ENCODE data around the gene CAMTA1.

CAMTA1 gene

GRCh38 chr1:6911021-6911941 is 126.0 kb downstream of the CAMTA1 start:
- TF ChIP-seq, protein P1, sequence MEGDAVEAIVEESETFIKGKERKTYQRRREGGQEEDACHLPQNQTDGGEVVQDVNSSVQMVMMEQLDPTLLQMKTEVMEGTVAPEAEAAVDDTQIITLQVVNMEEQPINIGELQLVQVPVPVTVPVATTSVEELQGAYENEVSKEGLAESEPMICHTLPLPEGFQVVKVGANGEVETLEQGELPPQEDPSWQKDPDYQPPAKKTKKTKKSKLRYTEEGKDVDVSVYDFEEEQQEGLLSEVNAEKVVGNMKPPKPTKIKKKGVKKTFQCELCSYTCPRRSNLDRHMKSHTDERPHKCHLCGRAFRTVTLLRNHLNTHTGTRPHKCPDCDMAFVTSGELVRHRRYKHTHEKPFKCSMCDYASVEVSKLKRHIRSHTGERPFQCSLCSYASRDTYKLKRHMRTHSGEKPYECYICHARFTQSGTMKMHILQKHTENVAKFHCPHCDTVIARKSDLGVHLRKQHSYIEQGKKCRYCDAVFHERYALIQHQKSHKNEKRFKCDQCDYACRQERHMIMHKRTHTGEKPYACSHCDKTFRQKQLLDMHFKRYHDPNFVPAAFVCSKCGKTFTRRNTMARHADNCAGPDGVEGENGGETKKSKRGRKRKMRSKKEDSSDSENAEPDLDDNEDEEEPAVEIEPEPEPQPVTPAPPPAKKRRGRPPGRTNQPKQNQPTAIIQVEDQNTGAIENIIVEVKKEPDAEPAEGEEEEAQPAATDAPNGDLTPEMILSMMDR (conservative IDR thresholded peaks at IDR 0.05; ENCODE audit: low read length): no peak
- no peak overlapping the region for H3K4me3 ChIP-seq (ENCODE audit: low read length)
- no peak for DNase-seq (ENCODE audit: low read depth)

DNA sequence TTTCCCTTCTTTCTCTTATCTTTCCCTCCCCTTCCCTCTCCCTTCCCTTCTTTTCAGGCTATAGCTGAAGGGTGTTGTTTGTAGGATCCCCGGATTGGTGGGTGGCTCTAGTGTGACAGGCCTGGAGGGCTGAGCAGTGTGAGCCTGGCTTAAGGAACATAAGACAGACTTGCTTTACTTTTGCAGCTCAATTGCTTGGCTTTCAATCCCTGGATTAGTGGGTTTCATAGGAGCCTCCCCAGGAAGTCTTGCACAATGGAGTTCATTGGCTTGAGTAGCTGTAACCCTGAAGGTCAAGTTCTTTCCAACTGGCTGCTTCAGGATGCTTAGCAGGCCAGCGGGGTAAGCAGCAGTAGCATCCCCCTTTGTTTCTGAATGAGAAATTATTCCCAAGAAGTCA is 126.7 kb downstream of the CAMTA1 start:
- TF ChIP-seq, protein P1 (conservative IDR thresholded peaks at IDR 0.05; ENCODE audit: low read length): no peak
- no peak for DNase-seq (ENCODE audit: low read depth)
- H3K4me3 ChIP-seq (ENCODE audit: low read length): no peak overlapping the region

- no peak for DNase-seq (ENCODE audit: low read depth)
- TF ChIP-seq, protein P1 (conservative IDR thresholded peaks at IDR 0.05; ENCODE audit: low read length): no peak
These were observed 127.3 kb downstream of the CAMTA1 start for GRCh38 chr1:6912518-6912917.

DNA sequence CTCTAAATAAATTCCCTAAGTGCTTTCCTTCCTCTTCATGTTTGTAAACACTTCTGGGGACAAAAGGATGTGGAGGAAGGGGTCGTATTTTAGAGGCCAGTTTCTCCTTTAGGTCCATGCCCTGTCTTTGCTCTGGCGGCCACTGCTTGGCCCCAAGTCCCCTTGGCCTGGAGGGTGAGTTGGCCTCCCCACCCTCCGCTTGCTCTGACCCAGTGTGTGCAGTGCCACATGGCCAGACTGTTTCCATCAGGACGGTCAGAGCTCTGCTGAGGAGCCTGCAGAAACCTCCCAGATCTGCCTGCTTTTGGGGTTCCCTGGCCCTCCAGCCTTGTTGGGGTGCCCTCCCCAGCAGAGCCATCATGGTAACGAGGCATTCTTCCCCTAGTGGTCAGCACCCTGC is 127.8 kb downstream of the CAMTA1 start:
- TF ChIP-seq, protein P1 (conservative IDR thresholded peaks at IDR 0.05; ENCODE audit: low read length): no peak
- no peak for DNase-seq (ENCODE audit: low read depth)
- H3K4me3 ChIP-seq (ENCODE audit: low read length): no peak overlapping the region

More at GRCh38 chr1:6912518-6912917, 127.3 kb downstream of the CAMTA1 start:
- no peak overlapping the region for H3K4me3 ChIP-seq (ENCODE audit: low read length)

DNA sequence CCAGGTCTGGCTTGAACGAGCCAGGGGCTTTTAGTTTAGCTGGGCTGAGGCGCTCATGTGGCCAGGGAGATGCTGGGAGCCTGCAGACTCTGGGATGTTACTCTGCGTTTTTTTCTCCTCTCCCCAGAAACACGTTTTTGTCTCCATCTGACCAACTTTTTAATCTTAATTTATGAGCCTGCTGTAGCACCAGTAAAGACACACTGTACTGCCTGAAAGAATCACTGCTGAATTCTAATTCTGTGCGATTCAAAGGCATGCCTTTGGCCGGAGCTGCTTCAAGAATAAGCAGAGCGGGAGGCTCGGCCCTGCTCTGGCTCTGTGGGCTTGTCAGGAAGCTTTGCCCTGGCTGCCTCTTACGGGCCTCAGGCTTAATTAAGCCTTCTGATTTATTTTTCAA is 129.5 kb downstream of the CAMTA1 start:
- no peak overlapping the region for H3K4me3 ChIP-seq (ENCODE audit: low read length)
- DNase-seq (ENCODE audit: low read depth): no peak
- TF ChIP-seq, protein P1 (conservative IDR thresholded peaks at IDR 0.05; ENCODE audit: low read length): no peak

DNA sequence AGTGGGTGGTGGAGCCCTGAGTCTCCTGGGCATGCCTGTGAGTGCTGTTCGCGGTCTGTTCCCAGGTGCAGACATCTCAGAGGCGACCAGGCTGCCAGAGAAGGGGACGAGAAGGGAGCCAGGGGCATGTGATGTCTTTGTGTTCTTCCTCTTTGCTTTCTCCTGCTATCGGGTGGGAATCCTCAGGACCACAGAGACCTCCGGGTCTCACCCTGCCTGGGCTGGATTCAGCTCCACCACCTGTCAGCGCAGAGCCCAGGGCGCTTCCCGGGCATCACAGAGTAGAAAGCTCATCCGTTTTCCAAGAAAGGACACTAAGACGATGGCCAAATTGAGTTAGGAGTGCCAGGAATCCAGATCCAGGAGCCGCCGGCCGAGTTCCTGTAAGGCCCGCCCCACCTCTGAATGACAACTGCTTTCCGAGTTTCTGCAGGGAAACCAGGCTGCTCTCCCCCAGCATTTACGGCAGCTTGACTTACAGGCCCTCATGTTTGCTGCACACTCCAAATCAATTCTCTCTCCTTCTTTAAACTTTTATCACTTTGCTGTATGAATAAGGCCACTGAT is 130.8 kb downstream of the CAMTA1 start:
- no peak for DNase-seq (ENCODE audit: low read depth)
- H3K4me3 ChIP-seq (ENCODE audit: low read length): no peak overlapping the region
- TF ChIP-seq, protein P1 (conservative IDR thresholded peaks at IDR 0.05; ENCODE audit: low read length): no peak

- H3K4me3 ChIP-seq (ENCODE audit: low read length): no peak overlapping the region
- DNase-seq (ENCODE audit: low read depth): no peak
- TF ChIP-seq, protein P1 (conservative IDR thresholded peaks at IDR 0.05; ENCODE audit: low read length): no peak
These were observed 131.8 kb downstream of the CAMTA1 start for GRCh38 chr1:6917067-6917466.
